ENCODE results near the gene C6orf89.
"Not testable (repeated sequence)": the region's sequence is repeated elsewhere in the genome, so short reads cannot be mapped to it uniquely, and the experiment has no call there.

Gene C6orf89

DNA sequence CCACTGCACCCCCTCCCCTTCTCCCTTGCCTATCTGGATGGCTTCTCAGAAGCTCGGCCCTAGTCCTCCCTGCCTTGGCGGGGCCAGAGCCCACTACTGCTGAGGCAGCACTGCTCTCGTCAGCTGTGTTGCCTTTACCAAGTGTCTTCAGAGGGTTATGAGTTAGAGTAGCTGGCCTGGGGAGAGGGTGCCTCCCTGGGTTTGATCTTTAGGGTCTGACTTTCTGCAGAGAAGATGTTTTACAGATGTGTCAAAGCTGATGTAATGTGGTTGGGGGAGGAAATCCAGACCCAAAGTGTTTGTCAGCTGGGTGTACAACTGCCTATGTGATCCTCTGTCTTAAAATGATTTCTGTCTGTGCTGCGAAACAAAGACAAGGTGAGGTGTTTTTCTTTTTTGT, 38.4 kb downstream of the C6orf89 start:
- no peak for DNase-seq (ENCODE audit: low read depth in 2 of 2)

DNA sequence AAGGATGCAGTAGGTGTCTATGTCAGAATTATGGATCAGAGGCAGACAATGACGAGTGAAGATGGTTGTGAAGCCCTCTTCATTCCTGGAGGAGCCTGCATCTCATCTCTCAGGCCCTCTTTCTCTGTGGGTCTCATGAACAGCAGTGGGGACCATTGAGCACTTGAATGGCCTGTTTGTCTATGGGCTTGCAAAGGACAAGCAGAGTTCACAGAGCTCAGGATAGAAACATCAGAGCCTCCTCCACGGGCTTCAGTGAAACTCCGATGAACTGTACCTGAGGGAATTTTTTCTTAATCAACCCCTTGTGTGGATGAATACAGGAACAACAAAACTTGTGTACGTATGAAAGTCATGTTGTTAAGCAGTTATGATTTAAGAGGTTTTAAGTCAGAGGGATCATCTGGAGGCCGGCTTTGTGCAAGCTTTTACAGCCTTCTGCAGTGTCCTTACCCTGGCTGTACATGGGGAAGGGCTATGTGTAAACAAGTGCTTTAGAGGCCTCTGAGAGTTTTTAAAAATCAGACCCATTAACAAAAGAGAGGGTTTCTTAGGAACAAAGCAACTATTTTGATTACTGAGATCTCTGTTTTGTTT, 39.1 kb downstream of the C6orf89 start:
- no peak for DNase-seq (ENCODE audit: low read depth in 2 of 2)

- no peak for DNase-seq (ENCODE audit: low read depth in 2 of 2)
Observed at GRCh38 chr6:36925809-36926208, 40.1 kb downstream of the C6orf89 start.

GRCh38 chr6:36926708-36927513, 41.2 kb downstream of the C6orf89 start:
- DNase-seq (ENCODE audit: low read depth in 2 of 2): no peak

DNA sequence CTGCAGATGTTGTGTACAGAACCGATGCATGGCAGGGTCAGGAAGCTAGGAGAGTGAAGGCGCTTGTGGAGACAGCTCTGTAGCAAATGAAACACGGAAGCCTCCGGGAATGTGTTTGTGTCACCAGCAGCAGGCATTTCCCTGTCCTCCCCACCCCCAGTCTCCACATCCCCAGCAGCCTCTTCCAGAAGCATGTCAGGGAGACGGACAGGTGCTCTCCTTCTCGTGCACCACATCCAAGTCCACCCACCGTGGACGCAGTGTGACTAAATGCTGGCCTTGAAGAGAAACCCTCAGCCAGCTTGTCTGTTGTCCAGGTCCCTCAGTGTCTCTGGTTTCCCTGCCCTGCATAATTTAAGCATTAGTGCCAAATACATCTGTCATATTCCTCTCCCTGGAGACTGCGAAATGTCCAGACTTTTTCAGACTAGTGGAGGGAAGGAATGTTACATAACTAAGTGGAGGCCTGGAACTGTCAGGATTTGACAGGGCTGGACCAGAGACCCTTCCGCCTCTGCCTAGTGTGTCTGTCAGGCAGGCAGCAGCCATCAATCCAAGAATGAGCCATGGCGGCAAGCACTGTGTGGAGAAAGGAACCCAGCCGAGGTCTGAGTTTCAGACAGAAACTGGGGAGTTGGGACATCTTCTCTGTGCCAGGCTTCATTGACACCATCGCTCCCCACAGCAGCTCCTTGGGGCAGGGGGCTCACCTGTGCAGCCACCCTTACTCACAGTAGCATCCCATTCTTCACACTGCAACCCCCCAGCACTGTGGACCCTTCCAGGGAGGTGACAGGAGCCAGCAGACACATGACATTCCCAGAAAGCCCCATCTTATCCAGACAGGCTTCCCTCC, 42.2 kb downstream of the C6orf89 start:
- no peak for DNase-seq (ENCODE audit: low read depth in 2 of 2)

DNA sequence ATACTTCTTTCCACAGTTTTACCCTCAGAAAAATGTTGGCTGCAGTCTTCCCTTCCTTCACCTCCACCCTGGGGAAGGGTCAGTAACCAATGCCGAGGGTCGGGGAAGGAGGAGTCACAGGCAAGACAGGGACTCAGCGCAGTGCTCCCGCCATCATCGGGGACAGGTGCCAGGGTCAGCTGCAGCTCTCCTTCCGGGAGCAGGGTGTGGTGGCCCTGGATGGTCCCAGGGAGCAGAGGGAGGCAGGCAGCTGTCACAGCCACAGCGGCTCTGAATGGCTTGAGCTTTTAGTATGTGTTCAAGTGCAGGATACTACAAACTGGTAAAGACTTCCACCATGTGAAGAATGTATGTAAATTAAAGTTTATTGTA, 42.8 kb downstream of the C6orf89 start:
- DNase-seq (ENCODE audit: low read depth in 2 of 2): no peak

DNA sequence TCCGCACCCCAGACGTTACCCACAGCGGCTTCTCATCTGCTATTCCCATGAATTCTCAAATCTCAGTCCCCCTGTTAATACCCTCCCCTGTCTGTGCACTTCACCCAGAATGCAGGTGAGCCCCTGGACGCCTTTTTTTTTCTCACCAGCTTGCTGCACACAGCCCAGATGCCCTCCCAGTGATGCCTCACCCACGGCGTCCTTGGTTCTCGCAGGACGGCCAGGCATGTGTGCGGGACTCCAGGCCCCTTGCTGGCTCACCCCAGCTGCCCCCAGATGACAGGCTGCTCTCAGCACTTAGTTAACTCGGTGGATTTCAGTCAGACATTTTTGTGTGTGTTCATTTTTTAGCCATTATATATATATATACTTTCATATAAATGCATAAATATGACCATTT, 43.4 kb downstream of the C6orf89 start:
- no peak for DNase-seq (ENCODE audit: low read depth in 2 of 2)

DNA sequence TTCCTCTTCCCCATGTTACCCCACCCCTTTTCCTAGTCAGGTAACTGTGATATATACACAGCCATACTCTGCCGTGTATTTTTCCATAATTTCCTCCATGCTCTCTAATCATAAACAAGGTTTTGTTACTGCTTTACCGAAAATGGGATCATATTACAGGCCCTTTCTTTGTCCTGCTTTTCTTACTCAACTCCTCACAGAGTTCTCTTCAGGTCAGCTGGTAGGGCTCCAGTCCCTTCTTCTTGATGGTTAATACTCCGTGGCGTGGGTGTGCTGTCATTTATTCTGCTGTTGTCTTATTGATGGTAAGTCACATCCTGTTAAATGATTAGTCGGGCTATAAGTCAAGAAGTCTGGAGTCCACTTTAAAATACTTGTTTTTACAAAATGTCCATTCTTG, 43.9 kb downstream of the C6orf89 start:
- no peak for DNase-seq (ENCODE audit: low read depth in 2 of 2)

- no peak for DNase-seq (ENCODE audit: low read depth in 2 of 2)
Observed at GRCh38 chr6:36930483-36930882, 44.7 kb downstream of the C6orf89 start.

DNA sequence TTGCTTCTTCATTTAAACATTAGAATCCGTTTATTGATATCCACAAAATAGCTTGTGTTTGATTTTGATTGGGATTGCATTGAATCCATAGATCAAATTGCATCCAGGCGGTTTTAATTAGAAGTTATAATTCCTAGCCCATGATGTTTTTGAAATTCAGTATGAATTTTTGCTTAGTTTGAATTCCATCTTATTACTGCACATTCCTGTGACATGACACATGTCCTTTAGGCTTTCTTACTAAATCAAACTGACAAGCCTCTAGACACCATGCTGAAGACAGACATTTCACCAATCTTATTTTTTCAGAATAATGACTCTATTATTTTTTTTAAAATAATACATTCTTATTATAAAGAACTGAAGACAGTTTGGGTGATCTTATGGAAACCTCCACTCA, 47.4 kb downstream of the C6orf89 start:
- DNase-seq (ENCODE audit: low read depth in 2 of 2): no peak

- no peak for DNase-seq (ENCODE audit: low read depth in 2 of 2)
Observed at GRCh38 chr6:36933519-36933918, 47.8 kb downstream of the C6orf89 start.

DNA sequence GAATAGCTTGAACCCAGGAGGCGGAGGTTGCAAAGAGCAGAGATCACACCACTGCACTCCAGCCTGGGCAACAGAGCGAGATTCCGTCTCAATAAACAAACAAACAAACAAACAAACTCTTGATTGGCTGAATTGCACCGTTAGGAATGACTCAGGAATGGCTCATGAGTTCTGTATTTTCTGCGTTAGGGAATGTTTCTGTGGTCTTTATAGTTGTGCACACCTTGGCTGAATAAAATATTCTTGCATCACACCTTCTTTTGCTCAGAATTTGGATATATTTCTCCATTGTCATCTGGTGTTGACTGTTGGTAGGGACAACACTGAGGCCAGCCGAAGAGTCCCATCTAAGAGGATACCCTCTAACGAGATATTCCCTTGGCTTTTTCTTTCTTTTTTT, 49.1 kb downstream of the C6orf89 start:
- DNase-seq (ENCODE audit: low read depth in 2 of 2): no peak

- DNase-seq (ENCODE audit: low read depth in 2 of 2): no peak
Observed at GRCh38 chr6:36936824-36937223, 51.1 kb downstream of the C6orf89 start.

DNA sequence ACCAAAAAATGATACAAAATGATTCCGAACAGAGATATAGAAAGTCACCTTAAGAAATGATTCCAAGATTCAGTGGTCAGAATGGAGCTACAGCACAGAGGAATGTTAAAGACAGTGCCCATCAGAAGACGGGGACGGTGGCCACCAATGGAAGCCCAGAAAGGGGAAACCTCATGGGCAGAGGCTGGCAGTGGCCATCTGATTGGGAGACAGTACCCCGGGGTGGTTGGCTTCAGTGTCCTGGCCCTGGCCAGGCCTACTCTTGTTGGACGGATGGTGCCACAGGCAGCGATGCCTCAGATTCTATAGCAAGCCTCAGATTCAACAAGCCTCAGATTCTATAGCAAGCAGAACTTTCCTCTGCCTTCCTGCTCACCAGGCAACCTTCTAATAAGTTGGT, 52.1 kb downstream of the C6orf89 start:
- no peak for DNase-seq (ENCODE audit: low read depth in 2 of 2)

DNA sequence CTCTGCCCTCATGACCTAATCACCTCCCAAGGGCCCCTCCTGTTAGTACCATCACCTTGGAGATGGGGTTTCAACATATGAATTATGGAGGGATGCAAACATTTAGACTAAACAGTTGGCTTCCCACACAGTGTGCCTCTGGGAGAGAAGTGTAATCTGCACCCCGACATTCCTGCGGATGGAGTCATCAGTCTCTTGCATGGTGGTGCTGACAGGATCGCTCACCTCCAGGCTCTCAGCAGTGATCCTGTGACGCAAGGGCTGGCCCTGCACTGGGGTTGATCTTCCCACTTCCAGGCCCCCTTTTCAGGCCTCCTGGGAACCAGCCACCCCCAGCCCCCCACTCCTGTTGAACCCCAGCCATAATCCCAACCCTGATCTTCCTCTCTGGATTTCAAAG, 52.8 kb downstream of the C6orf89 start:
- DNase-seq (ENCODE audit: low read depth in 2 of 2): no peak

GRCh38 chr6:36939005-36939404, 53.3 kb downstream of the C6orf89 start:
- not testable (repeated sequence) for DNase-seq (ENCODE audit: low read depth in 2 of 2)

GRCh38 chr6:36940027-36940426, 54.3 kb downstream of the C6orf89 start:
- no peak for DNase-seq (ENCODE audit: low read depth in 2 of 2)

GRCh38 chr6:36941561-36941960, 55.8 kb downstream of the C6orf89 start:
- not testable (repeated sequence) for DNase-seq (ENCODE audit: low read depth in 2 of 2)

GRCh38 chr6:36942329-36942728, 56.6 kb downstream of the C6orf89 start:
- not testable (repeated sequence) for DNase-seq (ENCODE audit: low read depth in 2 of 2)

DNA sequence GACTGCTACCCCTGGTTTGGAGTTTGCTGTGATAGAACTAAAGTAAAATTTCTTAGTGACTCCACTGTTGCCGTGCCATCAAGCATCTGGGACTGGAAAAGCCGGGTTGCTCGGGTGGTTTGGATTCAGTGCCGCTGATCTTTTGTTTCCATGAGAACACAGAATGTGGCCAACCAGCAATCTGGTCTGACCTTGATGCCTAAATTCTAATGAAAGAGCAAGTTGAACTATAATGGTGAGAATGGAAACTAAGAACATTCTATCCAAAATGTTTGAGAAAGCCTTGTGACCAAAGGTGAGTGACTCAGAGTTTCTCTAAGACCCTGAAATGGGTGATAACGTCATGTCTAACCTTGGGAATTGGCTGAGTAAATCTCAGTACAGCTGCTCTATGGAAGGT, 58.9 kb downstream of the C6orf89 start:
- DNase-seq (ENCODE audit: low read depth in 2 of 2): no peak

GRCh38 chr6:36945301-36945700, 59.5 kb downstream of the C6orf89 start:
- no peak for DNase-seq (ENCODE audit: low read depth in 2 of 2)

GRCh38 chr6:36946526-36946925, 60.8 kb downstream of the C6orf89 start:
- no peak for DNase-seq (ENCODE audit: low read depth in 2 of 2)
